NT2/D1 (cell line): ENCODE results near the gene CGNL1.

ENCODE experiments used
- YY1 ChIP-seq: IDR thresholded peaks from 2 replicates; pipeline ENCODE4 v1.6.1; 2011; ENCODE audit not compliant: insufficient read length, insufficient read depth
- ZNF274 ChIP-seq: IDR thresholded peaks from 2 replicates; pipeline ENCODE4 v1.6.1; 2011; ENCODE audit warnings: mild to moderate bottlenecking, low read depth, low read length

DNA sequence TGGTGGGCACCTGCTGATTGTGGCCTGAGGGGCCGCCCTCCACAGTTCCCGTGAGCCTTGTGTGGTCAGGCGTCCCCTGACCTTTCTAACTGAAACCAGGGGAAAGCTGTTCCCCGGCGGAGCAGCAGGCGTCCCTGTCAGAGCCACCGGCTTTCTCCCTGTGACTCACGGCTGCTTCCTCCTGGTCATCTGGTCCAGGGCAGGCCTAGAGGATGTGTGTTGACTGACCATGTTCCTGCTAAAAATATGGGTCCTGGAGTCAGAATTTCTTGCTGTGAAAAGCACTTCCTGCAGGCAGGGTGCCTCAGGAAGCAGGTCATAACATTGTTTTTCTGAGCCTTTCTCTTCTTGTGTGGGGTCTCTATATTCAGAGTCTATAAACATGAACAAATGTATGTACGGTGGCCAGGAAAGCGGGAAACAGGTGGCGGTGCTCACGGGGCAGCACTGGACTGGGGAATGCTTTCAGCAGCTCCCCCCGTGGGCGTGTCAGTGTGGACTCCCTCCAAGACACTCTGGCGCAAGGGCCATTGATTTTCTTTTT, 38.4 kb upstream of the CGNL1 start:
- no peak for TF ChIP-seq ZNF274
- TF ChIP-seq YY1, result no peak
